Stimulated activated naive B cell treated with anti-CD40 and anti-IgM and Interleukin-4, amounts not matched to agents 10 μg/mL and 1 μg/mL and 100 μg/mL, for 72 hours (primary cell): ENCODE results near the gene PPDPF.

Experiments
- ATAC-seq, 2 donors: fragments of 150-1000 bp; cut with Tn5 transposase; replicated peaks; 2 replicates each; pipeline ENCODE4 v1.10.0; 2021; ENCODE audit warnings: moderate library complexity in 1 of 2
- DNase-seq: peaks from one replicate; pipeline ENCODE4 v3.0.0; 2021
- H3K27ac Mint-ChIP-seq: one replicate; pipeline ENCODE4 v1.8.0; 2022; ENCODE audit warnings: mild to moderate bottlenecking, mixed read lengths
- H3K27me3 Mint-ChIP-seq, 2 donors: one replicate each; pipeline ENCODE4 v1.8.0; 2022; ENCODE audit warnings: mixed read lengths in 2 of 2
- H3K36me3 Mint-ChIP-seq, 2 donors: one replicate each; pipeline ENCODE4 v1.8.0; 2022; ENCODE audit warnings: mixed read lengths in 2 of 2, mild to moderate bottlenecking in 1 of 2
- H3K4me1 Mint-ChIP-seq, 2 donors: one replicate each; pipeline ENCODE4 v1.8.0; 2022; ENCODE audit warnings: mixed read lengths in 2 of 2, mild to moderate bottlenecking in 1 of 2
- H3K4me3 Mint-ChIP-seq, 2 donors: one replicate each; pipeline ENCODE4 v1.8.0; 2022; ENCODE audit warnings: mild to moderate bottlenecking in 2 of 2, mixed read lengths in 2 of 2, moderate library complexity in 1 of 2
- H3K9me3 Mint-ChIP-seq, 2 donors: one replicate each; pipeline ENCODE4 v1.8.0; 2022; ENCODE audit warnings: mixed read lengths in 2 of 2, mild to moderate bottlenecking in 1 of 2

PPDPF gene

GRCh38 chr20:63546956-63547724, 26.6 kb downstream of the PPDPF start:
- ATAC-seq, result no peak
- Mint-ChIP-seq H3K4me3 (no peak overlapping the region), H3K36me3 (no peaks in the 10 kb centered on the region), H3K9me3 (no peaks in the 10 kb centered on the region), H3K4me1 (peaks cover 34 to 53% of the 10 kb centered on the region in 2 donors), H3K27me3 (peaks cover 7 to 24% of the 10 kb centered on the region in 2 donors), H3K27ac (no peak overlapping the region)
- no peak for DNase-seq

- Mint-ChIP-seq H3K36me3 (no peaks in the 10 kb centered on the region), H3K27me3 (peaks cover 7 to 24% of the 10 kb centered on the region in 2 donors), H3K4me1 (peaks cover 35 to 55% of the 10 kb centered on the region in 2 donors), H3K4me3 (no peak within 1 kb of the TSS), H3K9me3 (no peaks in the 10 kb centered on the region), H3K27ac (no peak within 1 kb of the TSS)
- DNase-seq (no peak), ATAC-seq (no peak)
These were observed 27.3 kb downstream of the PPDPF start, which contains the start of gene SRMS for GRCh38 chr20:63547725-63548480. SRMS (minus strand) TSS chr20:63547749; CDS start chr20:63547463, 286 bp downstream.

DNA sequence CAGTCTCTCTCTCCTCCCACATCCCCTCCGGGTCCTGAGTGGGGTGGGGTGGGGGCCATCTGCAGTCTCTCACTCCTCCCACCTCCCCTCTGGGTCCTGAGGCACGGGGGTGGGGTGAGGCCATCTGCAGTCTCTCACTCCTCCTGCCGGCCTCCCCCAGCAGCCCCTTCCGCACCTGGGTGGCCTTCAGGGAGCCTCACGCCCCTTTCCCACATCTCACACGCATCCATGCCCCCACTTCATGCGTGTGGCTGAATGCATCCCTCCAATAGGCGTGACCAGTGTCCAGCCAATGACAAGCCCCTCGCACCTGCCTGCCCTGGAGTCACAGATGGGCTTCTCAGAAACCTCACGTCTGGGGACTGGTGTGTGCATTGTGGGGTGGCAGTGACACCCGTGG, 28.0 kb downstream of the PPDPF start:
- Mint-ChIP-seq H3K9me3 (no peaks in the 10 kb centered on the region), H3K36me3 (no peaks in the 10 kb centered on the region)

GRCh38 chr20:63549019-63549418, 28.5 kb downstream of the PPDPF start:
- ATAC-seq (no peak), DNase-seq (no peak)
- Mint-ChIP-seq H3K4me1 (peaks cover 29 to 61% of the 10 kb centered on the region in 2 donors), H3K27me3 (peaks cover 7 to 24% of the 10 kb centered on the region in 2 donors), H3K4me3 (no peak overlapping the region), H3K27ac (no peak overlapping the region), H3K9me3 (no peaks in the 10 kb centered on the region), H3K36me3 (no peaks in the 10 kb centered on the region)

More for the DNA sequence above, 28.0 kb downstream of the PPDPF start:
- ATAC-seq (no peak), DNase-seq (no peak)
- Mint-ChIP-seq H3K27ac (peak overlapping the region; percentile 31), H3K4me1 (peaks cover 33 to 58% of the 10 kb centered on the region in 2 donors), H3K4me3 (no peak overlapping the region), H3K27me3 (peaks cover 7 to 24% of the 10 kb centered on the region in 2 donors)

DNA sequence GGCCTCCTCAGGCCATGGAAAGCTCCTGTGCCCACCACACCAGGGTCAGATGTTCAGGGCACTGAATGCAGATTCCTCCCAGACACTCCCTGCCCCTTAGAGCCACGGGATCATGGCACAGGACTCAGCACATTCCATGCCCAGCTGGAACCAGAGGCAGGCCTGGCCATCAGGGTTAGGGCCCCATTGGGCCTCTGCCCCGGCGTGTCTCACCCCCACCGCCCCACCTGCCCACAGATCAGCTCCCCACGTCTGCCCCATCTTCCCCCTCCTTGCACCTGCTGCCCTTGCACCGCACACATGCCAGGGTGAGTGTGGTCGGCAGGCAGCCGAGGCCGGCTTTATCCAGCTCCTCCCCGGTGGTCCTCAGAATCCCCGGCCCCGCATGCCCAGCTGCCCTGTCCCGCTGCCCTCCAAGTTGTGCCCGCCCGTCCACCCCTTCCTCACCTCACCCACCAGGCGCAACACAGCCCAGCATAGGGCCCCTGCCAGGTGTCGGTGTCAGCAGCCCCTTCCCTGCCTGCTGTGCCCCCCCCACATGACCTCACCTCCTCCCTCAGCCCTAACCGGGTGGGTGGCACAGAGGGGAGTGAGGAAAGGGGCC, 29.2 kb downstream of the PPDPF start:
- Mint-ChIP-seq H3K4me1 (peaks cover 34 to 63% of the 10 kb centered on the region in 2 donors), H3K36me3 (no peaks in the 10 kb centered on the region), H3K9me3 (no peaks in the 10 kb centered on the region), H3K27ac (peak overlapping the region; percentile 61), H3K27me3 (peaks cover 7 to 24% of the 10 kb centered on the region in 2 donors), H3K4me3 (no peak overlapping the region)
- DNase-seq (no peak), ATAC-seq (no peak)

- no peak for ATAC-seq
- Mint-ChIP-seq H3K4me3 (no peak overlapping the region), H3K4me1 (peaks cover 34 to 61% of the 10 kb centered on the region in 2 donors), H3K27ac (peak overlapping the region; percentile 37), H3K36me3 (no peaks in the 10 kb centered on the region), H3K9me3 (no peaks in the 10 kb centered on the region), H3K27me3 (peaks cover 7 to 24% of the 10 kb centered on the region in 2 donors)
- DNase-seq, result no peak
These were observed 30.5 kb downstream of the PPDPF start for GRCh38 chr20:63551068-63551467.

DNA sequence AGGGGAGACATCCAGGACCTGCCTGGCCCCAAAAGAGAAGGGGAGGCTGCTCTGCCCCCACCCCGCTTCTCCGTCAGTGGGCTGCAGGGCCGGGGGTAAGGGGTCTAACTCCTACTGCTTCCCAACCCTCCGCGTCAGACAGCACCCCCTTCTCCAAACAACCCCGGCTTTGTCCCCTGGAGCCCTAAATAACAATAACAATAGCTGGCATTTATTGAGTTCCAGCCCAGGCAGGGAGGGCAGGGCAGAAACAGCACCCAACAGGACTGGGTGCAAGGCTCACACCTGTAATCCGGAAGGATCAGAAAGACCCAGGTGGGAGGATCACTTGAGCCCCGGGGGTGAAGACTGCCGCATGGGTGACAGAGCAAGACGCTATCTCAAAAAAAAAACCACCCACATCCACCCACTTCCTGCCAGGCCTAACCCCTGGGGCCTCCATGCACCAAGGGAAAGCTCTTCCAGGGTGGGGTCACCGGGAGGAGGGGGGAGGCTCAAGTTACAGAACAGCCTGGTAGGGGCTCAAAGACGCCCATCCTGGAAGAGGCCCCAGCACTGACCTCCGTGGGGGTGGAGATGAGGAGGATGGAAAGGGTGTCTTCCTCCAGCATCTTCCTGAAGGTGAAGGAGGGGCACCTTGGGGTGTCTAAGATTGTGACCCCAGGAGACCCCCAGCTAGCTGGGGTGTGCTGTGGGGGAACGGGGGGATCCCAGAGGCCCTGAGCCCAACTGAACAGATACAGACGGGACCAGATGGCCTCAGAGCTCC, 32.1 kb downstream of the PPDPF start:
- DNase-seq (peak; percentile 57), ATAC-seq (peak; percentile 41 to 46)
- no peaks in the 10 kb centered on the region for H3K9me3 Mint-ChIP-seq
- peak overlapping the region; percentile 90 for H3K27ac Mint-ChIP-seq
- peak overlapping the region; percentile 74 to 87 for H3K4me3 Mint-ChIP-seq
- H3K27me3 Mint-ChIP-seq, result peaks cover 7 to 18% of the 10 kb centered on the region in 2 donors
- peaks cover 3 to 6% of the 10 kb centered on the region in 2 donors for H3K36me3 Mint-ChIP-seq
- peaks cover 29 to 52% of the 10 kb centered on the region in 2 donors for H3K4me1 Mint-ChIP-seq

GRCh38 chr20:63553251-63553932, 32.8 kb downstream of the PPDPF start:
- ATAC-seq, result peak; percentile 57 to 68
- peaks cover 7 to 17% of the 10 kb centered on the region in 2 donors for H3K27me3 Mint-ChIP-seq
- peaks cover 3 to 6% of the 10 kb centered on the region in 2 donors for H3K36me3 Mint-ChIP-seq
- H3K4me3 Mint-ChIP-seq, result peak overlapping the region; percentile 74 to 87
- H3K9me3 Mint-ChIP-seq, result no peaks in the 10 kb centered on the region
- peak overlapping the region; percentile 90 for H3K27ac Mint-ChIP-seq
- DNase-seq, result peak; percentile 82
- peaks cover 29 to 52% of the 10 kb centered on the region in 2 donors for H3K4me1 Mint-ChIP-seq

- DNase-seq (peak; percentile 55), ATAC-seq (peak; percentile 54 to 59)
- Mint-ChIP-seq H3K4me3 (peak within 1 kb of the TSS; percentile 74 to 87), H3K4me1 (peaks cover 27 to 52% of the 10 kb centered on the region in 2 donors), H3K27me3 (peaks cover 4 to 13% of the 10 kb centered on the region in 2 donors), H3K9me3 (no peaks in the 10 kb centered on the region), H3K27ac (peak within 1 kb of the TSS; percentile 90), H3K36me3 (peaks cover 7 to 9% of the 10 kb centered on the region in 2 donors)
These were observed 33.3 kb downstream of the PPDPF start, which contains the start of gene FNDC11 for GRCh38 chr20:63553933-63554290. FNDC11 (plus strand) TSS chr20:63554159; CDS start chr20:63555664, 1,505 bp downstream.

DNA sequence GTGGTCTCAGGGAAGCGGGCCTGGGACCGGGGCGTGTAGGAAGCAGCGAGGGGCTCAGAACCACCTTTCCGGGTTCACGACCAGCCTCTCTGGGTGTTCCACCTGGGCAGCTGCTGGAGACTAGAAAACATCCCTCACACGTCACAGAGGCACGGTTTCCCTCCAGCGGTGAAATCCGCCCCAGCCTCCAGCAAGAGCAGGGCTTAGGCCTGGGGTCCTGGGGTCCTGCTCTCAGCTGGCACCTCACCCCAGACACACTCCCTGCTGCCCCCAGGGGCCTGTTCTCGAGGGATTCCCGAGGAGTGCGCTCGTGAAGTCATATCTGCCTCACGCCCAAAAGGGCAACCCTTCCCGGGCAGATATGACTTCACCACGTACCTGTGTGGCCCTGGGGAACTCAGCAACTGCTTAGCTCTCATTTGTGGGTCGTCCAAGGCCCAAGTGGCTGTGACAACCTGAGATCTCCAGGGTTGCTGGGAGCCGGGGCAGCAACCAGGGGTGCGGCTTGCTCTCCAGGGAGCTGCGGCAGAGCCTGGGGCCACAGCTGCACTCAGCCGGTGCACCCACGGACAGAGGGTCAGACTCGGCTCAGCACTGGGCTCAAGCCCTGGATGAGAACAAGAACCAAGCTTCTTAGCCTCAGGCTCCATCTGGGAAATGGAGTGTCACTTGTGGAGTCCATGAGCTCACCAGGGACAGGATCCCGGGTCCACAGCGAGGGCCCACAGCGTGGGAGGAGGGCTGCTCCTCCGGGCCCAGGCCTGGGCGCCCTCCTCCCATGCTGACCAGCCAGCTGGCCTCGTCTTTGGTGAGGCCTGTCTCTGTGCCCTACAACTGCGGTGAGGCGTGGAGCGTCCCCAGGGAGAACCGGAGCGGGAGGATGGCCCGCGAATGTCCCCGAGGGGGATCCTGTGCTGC, 34.1 kb downstream of the PPDPF start:
- Mint-ChIP-seq H3K9me3 (peaks cover 0 to 1% of the 10 kb centered on the region in 2 donors), H3K4me3 (peak overlapping the region; percentile 74 to 87), H3K4me1 (peaks cover 26 to 46% of the 10 kb centered on the region in 2 donors), H3K27me3 (peaks cover 4 to 8% of the 10 kb centered on the region in 2 donors), H3K27ac (peak overlapping the region; percentile 90), H3K36me3 (peaks cover 9 to 16% of the 10 kb centered on the region in 2 donors)
- peak; percentile 33 to 52 for ATAC-seq
- DNase-seq, result peak; percentile 54

DNA sequence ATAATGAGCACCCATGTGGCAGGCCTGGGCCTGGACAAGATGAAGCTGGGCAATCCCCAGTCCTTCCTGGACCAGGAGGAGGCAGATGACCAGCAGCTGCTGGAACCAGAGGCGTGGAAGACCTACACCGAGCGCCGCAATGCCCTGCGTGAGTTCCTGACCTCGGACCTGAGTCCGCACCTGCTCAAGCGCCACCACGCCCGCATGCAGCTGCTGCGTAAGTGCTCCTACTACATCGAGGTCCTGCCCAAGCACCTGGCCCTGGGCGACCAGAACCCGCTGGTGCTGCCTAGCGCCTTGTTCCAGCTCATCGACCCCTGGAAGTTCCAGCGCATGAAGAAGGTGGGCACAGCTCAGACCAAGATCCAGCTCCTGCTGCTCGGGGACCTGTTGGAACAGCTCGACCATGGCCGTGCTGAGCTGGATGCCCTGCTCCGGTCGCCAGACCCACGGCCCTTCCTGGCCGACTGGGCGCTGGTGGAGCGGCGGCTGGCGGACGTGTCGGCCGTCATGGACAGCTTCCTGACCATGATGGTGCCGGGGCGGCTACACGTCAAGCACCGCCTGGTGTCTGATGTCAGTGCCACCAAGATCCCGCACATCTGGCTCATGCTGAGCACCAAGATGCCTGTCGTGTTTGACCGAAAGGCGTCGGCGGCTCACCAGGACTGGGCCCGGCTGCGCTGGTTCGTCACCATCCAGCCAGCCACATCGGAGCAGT, 35.3 kb downstream of the PPDPF start:
- peaks cover 25 to 43% of the 10 kb centered on the region in 2 donors for H3K4me1 Mint-ChIP-seq
- peaks cover 15 to 23% of the 10 kb centered on the region in 2 donors for H3K36me3 Mint-ChIP-seq
- DNase-seq, result no peak
- H3K27me3 Mint-ChIP-seq, result no peaks in the 10 kb centered on the region
- H3K9me3 Mint-ChIP-seq, result peaks cover 0 to 1% of the 10 kb centered on the region in 2 donors
- ATAC-seq, result no peak
- H3K27ac Mint-ChIP-seq, result no peak overlapping the region
- peak overlapping the region in 1 of 2 donors; percentile 32 for H3K4me3 Mint-ChIP-seq
